K562 (cell line): ENCODE data around the gene DYRK2. TPM values are rescaled to one million over a fixed set of nuclear protein-coding genes. Genes with fewer than 3 reads are reported as not detected.

Experiments used
- ATAC-seq: fragments of 200-7000 bp; cut with Tn5 transposase; 3 replicates; pipeline ENCODE4 v1.9.1; 2020; ENCODE audit warnings: moderate library complexity
- BruUV-seq: library from RNA; stranded (reverse); fragments of 400-500 nt; replicated peaks from 2 replicates; lab custom pipeline; 2021; lab: Mats Ljungman, UMichigan
- CTCF ChIA-PET: fragments of 300-600 bp; formaldehyde crosslinking; extraction: SDS; loops from one replicate; lab custom pipeline; 2021; ENCODE audit warnings: low intra/inter-chr PET ratio; lab: Yijun Ruan, JAX
- POLR2A ChIA-PET: fragments of 300-600, 350-650 bp; sonication (Branson Sonifier 250); formaldehyde crosslinking; extraction: SDS; loops from one replicate; lab custom pipeline; 2021; ENCODE audit warnings: antibody characterized with exemption, inconsistent platforms; lab: Yijun Ruan, JAX
- DNase-seq, 4 experiments: peaks; one replicate each; pipeline versions ENCODE4 v3.0.0 to v3.0.0-alpha.2; 2011 to 2018; ENCODE audit warnings: low spot score in 3 of 4, mixed read lengths in 3 of 4; ENCODE audit errors: extremely low read depth in 1 of 4
- FAIRE-seq: peaks from 2 replicates; lab custom pipeline; 2011; peaks lifted over from hg19 to GRCh38; lab: Jason Lieb, UNC
- H2AFZ ChIP-seq: 2 replicates; pipeline ENCODE4 v1.6.0; 2011; ENCODE audit warnings: low read depth, low read length, control low read depth, inconsistent platforms
- H3K27ac ChIP-seq: fragments of 200-600 bp; 3 replicates; pipeline ENCODE4 v1.8.0; 2011; ENCODE audit warnings: low read depth, mild to moderate bottlenecking, control low read depth, inconsistent platforms, low read length, moderate library complexity, mixed read lengths; ENCODE audit errors: extremely low read depth
- H3K27me3 ChIP-seq, 2 experiments: fragments of 300-600 bp in 1 of 2; 2 replicates in 1 of 2; 3 replicates in 1 of 2; pipeline versions ENCODE4 v1.6.0 to v1.8.0; 2011; ENCODE audit warnings: inconsistent platforms in 2 of 2, low read length in 2 of 2, mild to moderate bottlenecking in 1 of 2, mixed read lengths in 1 of 2, moderate library complexity in 1 of 2; ENCODE audit not compliant: control insufficient read depth in 2 of 2, insufficient read depth in 2 of 2
- H3K36me3 ChIP-seq: fragments of 300-600 bp; 3 replicates; pipeline ENCODE4 v1.8.0; 2011; ENCODE audit warnings: mild to moderate bottlenecking, low read length, inconsistent platforms; ENCODE audit not compliant: control insufficient read depth, insufficient read depth
- H3K4me1 ChIP-seq, 2 experiments: fragments of 200-600 bp in 1 of 2; replicated peaks in 1 of 2; 2 replicates in 1 of 2; 3 replicates in 1 of 2; pipeline versions ENCODE4 v1.5.1 to v1.8.0; 2011; ENCODE audit warnings: inconsistent platforms in 2 of 2, low read length in 2 of 2, mild to moderate bottlenecking in 1 of 2, mixed read lengths in 1 of 2, moderate library complexity in 1 of 2; ENCODE audit not compliant: control insufficient read depth in 2 of 2, insufficient read depth in 2 of 2
- H3K4me2 ChIP-seq: 2 replicates; pipeline ENCODE4 v1.6.1; 2011; ENCODE audit warnings: low read length, control low read depth, inconsistent platforms, mixed read lengths; ENCODE audit not compliant: insufficient read depth
- H3K4me3 ChIP-seq: fragments of 200-600 bp; sonication (generic), shearing (Covaris generic); 2 replicates; pipeline ENCODE4 v1.5.1; 2016; ENCODE audit warnings: control low read depth, inconsistent platforms
- H3K79me2 ChIP-seq: fragments of 200-600 bp; 3 replicates; pipeline ENCODE4 v1.8.0; 2011; ENCODE audit warnings: low read length, inconsistent platforms; ENCODE audit not compliant: control insufficient read depth, insufficient read depth
- H3K9ac ChIP-seq, 2 experiments: 2 replicates each; pipeline versions ENCODE4 v1.6.0 to v1.6.1; 2011; ENCODE audit warnings: low read depth in 2 of 2, low read length in 2 of 2, control low read depth in 1 of 2, inconsistent platforms in 1 of 2, mild to moderate bottlenecking in 1 of 2, mixed read lengths in 1 of 2; ENCODE audit not compliant: insufficient read depth in 1 of 2
- H3K9me1 ChIP-seq: one replicate; pipeline ENCODE4 v1.6.0; 2011; ENCODE audit warnings: inconsistent platforms, mild to moderate bottlenecking, low read length, moderate library complexity; ENCODE audit not compliant: control insufficient read depth, insufficient read depth
- H3K9me3 ChIP-seq: replicated peaks from 2 replicates; pipeline ENCODE4 v1.5.1; 2011; ENCODE audit warnings: low read depth, low read length, inconsistent platforms; ENCODE audit not compliant: control insufficient read depth, insufficient read depth
- H4K20me1 ChIP-seq: replicated peaks from 2 replicates; pipeline ENCODE4 v1.6.1; 2011; ENCODE audit warnings: low read length, inconsistent platforms, mixed read lengths; ENCODE audit not compliant: control insufficient read depth, insufficient read depth
- ARID1B ChIP-seq: fragments of 450-650 bp; IDR thresholded peaks from 2 replicates; pipeline ENCODE4 v1.6.1; 2016; ENCODE audit warnings: antibody characterized with exemption, mild to moderate bottlenecking, inconsistent platforms
- E2F4 ChIP-seq: sonication (generic); formaldehyde crosslinking; IDR thresholded peaks from 2 replicates; pipeline ENCODE4 v1.8.0; 2022; ENCODE audit warnings: mild to moderate bottlenecking, low read depth, missing genetic modification reagents
- KAT7 ChIP-seq: sonication (generic); formaldehyde crosslinking; IDR thresholded peaks from 2 replicates; pipeline ENCODE4 v1.8.0; 2022; ENCODE audit warnings: missing genetic modification reagents, mild to moderate bottlenecking, borderline replicate concordance
- MYNN ChIP-seq, 2 experiments: sonication (generic); formaldehyde crosslinking in 1 of 2; IDR thresholded peaks; 2 replicates each; pipeline versions ENCODE4 v1.5.0 to v1.6.1; 2016 to 2020; ENCODE audit warnings: antibody characterized with exemption in 1 of 2, missing genetic modification reagents in 1 of 2
- NFXL1 ChIP-seq: fragments of 450-650 bp; formaldehyde crosslinking; IDR thresholded peaks from 2 replicates; pipeline ENCODE4 v1.4.0; 2021; ENCODE audit warnings: mild to moderate bottlenecking
- NKRF ChIP-seq: fragments of 450-650 bp; IDR thresholded peaks from 2 replicates; pipeline ENCODE4 v1.6.1; 2016; ENCODE audit warnings: borderline replicate concordance
- SP1 ChIP-seq: sonication (generic); formaldehyde crosslinking; IDR thresholded peaks from 2 replicates; pipeline ENCODE4 v1.8.1; 2022; ENCODE audit warnings: mild to moderate bottlenecking, missing genetic modification reagents
- TBP ChIP-seq: optimal IDR thresholded peaks from 2 replicates; pipeline ENCODE3; 2011; ENCODE audit warnings: low read depth, low read length, improper control_type of control experiment
- ZNF561 ChIP-seq: fragments of 450-650 bp; formaldehyde crosslinking; conservative IDR thresholded peaks from 2 replicates; pipeline ENCODE4 v1.4.0; 2020; ENCODE audit warnings: mild to moderate bottlenecking, moderate library complexity
- WGBS: fragments of 100-300 bp; shearing (Covaris generic); methylation state at CpG from one replicate; pipeline ENCODE4 v1.1.6; 2016; ENCODE audit warnings: low coverage, mixed read lengths; ENCODE audit not compliant: insufficient coverage; ENCODE audit errors: missing lambda C conversion rate; 5-methylcytosine and 5-hydroxymethylcytosine counted together
- in situ Hi-C: fragments of 300-500 bp; cut with MboI; formaldehyde crosslinking; loops from 4 replicates; pipeline ENCODE4 v1.15.0; 2018; ENCODE audit warnings: inconsistent platforms, mixed read lengths
- intact Hi-C: fragments of 100-400 bp; cut with micrococcal nuclease; formaldehyde crosslinking; loops from 2 replicates; pipeline ENCODE4 v1.14.2; 2022
- polyA plus RNA-seq, 8 experiments: library from polyadenylated mRNA; depleted of rRNA in 4 of 8; stranded (reverse) in 5 of 8; unstranded in 3 of 8; fragments of >200 nt; fragmentation: Nextera tagmentation in 2 of 8; fragmentation: Illumina TruSeq in 1 of 8; extraction: Ambion mirVana in 2 of 8; extraction: Trizol in 1 of 8; gene quantifications; 2 replicates each; pipeline versions ENCODE4 v1.2.1 to v1.2.3, GENCODE V29; 2011 to 2014; ENCODE audit warnings: inconsistent platforms in 1 of 8, missing spikeins in 1 of 8
- total RNA-seq, 7 experiments: library from RNA; depleted of rRNA in 6 of 7; stranded (reverse); fragments of >200 nt in 6 of 7; fragmentation: Illumina TruSeq in 2 of 7; extraction: Trizol in 2 of 7; gene quantifications; 2 replicates each; pipeline versions ENCODE4 v1.2.1 to v1.2.3, GENCODE V29; 2011 to 2021; ENCODE audit warnings: low replicate concordance in 1 of 7
- TF ChIP-seq, protein P1 (sequence below): fragments of 450-650 bp; formaldehyde crosslinking; IDR thresholded peaks from 2 replicates; pipeline ENCODE4 v1.4.0; 2022; ENCODE audit warnings: mild to moderate bottlenecking, moderate library complexity
- TF ChIP-seq, protein P2 (sequence below): sonication (generic); formaldehyde crosslinking; IDR thresholded peaks from 2 replicates; pipeline ENCODE4 v1.8.0; 2023; ENCODE audit warnings: mild to moderate bottlenecking, missing genetic modification reagents
- TF ChIP-seq, protein P3 (sequence below): sonication (generic); formaldehyde crosslinking; IDR thresholded peaks from 2 replicates; pipeline ENCODE4 v1.8.1; 2022; ENCODE audit warnings: missing genetic modification reagents

The DYRK2 gene
- total and polyA plus RNA-seq, 9 of the 15 experiments (the other 6 are each of a cell fraction or from before 2014, with no cell fraction given) = 1.7 to 15.4 (median 8.4) TPM

DNA sequence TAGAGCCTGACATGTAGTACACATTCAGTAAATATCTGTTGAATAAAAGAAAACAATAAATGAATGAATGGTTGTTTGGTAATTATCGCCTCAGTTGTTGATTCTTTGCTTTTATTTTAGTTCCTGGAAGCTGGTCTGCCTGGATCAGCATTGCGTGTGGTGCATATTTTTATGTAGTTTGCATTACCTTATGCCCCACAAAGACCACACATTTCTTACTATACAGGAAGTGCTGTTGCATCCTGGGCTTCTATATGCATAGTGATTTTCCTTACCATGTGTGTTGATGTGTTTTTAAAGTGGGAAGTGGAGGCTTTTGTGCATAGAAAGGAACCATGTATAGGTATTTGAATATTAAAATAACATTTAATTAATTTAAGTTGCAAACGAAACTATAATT lies 43.6 kb downstream of the DYRK2 start (continued):
- TF ChIP-seq E2F4 (CRISPR knock-in tag) (no peak), NKRF (no peak)

DNA sequence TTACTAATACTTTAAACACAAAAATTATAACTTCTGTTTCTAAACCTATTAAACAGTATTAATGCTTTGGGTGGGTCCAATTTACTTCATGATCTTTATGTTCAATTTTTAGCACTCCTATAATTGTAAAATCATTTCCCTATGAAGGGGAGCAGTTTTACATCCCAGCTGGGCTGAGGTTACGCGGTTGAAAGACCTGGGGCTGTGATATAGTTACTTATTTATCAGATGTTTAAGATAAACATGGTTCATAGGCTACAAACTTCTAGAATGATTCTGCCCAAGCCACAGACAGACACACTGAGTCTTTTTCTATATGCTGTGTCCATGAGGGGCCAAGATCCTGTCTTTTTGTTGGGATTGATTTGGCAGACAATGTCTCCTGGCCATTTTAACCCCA lies 44.4 kb downstream of the DYRK2 start:
- Histone ChIP-seq H3K79me2 (no peaks in the 10 kb centered on the region), H3K27me3 (no peaks in the 10 kb centered on the region; a peak in 1 of 5 replicates), H3K4me3 (no peak overlapping the region), H2AFZ (no peak overlapping the region), H3K36me3 (no peaks in the 10 kb centered on the region), H3K9me3 (no peaks in the 10 kb centered on the region), H3K27ac (no peak overlapping the region), H4K20me1 (no peaks in the 10 kb centered on the region), H3K9ac (no peak overlapping the region), H3K4me2 (no peak overlapping the region), H3K9me1 (no peaks in the 10 kb centered on the region), H3K4me1 (no peaks in the 10 kb centered on the region)
- in situ Hi-C loops (no loop called here), intact Hi-C loops (no loop called here)
- FAIRE-seq (no peak), DNase-seq (no peak), ATAC-seq (no peak)
- ChIA-PET POLR2A (no interaction called here), CTCF (no interaction called here)
- no TSS peak for BruUV-seq
- WGBS = 0% methylated on average over 2 of the region's 2 CpGs
- TF ChIP-seq, protein P1, sequence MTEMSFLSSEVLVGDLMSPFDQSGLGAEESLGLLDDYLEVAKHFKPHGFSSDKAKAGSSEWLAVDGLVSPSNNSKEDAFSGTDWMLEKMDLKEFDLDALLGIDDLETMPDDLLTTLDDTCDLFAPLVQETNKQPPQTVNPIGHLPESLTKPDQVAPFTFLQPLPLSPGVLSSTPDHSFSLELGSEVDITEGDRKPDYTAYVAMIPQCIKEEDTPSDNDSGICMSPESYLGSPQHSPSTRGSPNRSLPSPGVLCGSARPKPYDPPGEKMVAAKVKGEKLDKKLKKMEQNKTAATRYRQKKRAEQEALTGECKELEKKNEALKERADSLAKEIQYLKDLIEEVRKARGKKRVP = no peak
- TF ChIP-seq KAT7 (CRISPR knock-in tag) (no peak), SP1 (CRISPR knock-in tag) (no peak), ZNF561 (no peak), MYNN (IDR thresholded peaks at IDR 0.05) (no peak), MYNN (CRISPR knock-in tag; IDR thresholded peaks at IDR 0.05) (no peak), NFXL1 (CRISPR knock-in tag) (no peak), ARID1B (no peak), TBP (no peak)
- TF ChIP-seq, protein P2, sequence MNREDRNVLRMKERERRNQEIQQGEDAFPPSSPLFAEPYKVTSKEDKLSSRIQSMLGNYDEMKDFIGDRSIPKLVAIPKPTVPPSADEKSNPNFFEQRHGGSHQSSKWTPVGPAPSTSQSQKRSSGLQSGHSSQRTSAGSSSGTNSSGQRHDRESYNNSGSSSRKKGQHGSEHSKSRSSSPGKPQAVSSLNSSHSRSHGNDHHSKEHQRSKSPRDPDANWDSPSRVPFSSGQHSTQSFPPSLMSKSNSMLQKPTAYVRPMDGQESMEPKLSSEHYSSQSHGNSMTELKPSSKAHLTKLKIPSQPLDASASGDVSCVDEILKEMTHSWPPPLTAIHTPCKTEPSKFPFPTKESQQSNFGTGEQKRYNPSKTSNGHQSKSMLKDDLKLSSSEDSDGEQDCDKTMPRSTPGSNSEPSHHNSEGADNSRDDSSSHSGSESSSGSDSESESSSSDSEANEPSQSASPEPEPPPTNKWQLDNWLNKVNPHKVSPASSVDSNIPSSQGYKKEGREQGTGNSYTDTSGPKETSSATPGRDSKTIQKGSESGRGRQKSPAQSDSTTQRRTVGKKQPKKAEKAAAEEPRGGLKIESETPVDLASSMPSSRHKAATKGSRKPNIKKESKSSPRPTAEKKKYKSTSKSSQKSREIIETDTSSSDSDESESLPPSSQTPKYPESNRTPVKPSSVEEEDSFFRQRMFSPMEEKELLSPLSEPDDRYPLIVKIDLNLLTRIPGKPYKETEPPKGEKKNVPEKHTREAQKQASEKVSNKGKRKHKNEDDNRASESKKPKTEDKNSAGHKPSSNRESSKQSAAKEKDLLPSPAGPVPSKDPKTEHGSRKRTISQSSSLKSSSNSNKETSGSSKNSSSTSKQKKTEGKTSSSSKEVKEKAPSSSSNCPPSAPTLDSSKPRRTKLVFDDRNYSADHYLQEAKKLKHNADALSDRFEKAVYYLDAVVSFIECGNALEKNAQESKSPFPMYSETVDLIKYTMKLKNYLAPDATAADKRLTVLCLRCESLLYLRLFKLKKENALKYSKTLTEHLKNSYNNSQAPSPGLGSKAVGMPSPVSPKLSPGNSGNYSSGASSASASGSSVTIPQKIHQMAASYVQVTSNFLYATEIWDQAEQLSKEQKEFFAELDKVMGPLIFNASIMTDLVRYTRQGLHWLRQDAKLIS (CRISPR knock-in tag) = no peak
- TF ChIP-seq, protein P3, sequence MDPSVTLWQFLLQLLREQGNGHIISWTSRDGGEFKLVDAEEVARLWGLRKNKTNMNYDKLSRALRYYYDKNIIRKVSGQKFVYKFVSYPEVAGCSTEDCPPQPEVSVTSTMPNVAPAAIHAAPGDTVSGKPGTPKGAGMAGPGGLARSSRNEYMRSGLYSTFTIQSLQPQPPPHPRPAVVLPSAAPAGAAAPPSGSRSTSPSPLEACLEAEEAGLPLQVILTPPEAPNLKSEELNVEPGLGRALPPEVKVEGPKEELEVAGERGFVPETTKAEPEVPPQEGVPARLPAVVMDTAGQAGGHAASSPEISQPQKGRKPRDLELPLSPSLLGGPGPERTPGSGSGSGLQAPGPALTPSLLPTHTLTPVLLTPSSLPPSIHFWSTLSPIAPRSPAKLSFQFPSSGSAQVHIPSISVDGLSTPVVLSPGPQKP (CRISPR knock-in tag) = no peak
